Spinal cord (tissue), 10 donors: ENCODE measurements around the gene ATP13A4. TPM values are rescaled to one million over a fixed set of nuclear protein-coding genes. Genes with fewer than 3 reads are reported as not detected.

Experiments
- DNase-seq, 6 donors: peaks; one replicate each; pipeline versions ENCODE4 v3.0.0 to v3.0.0-alpha.2; 2013 to 2015; ENCODE audit warnings: low spot score in 6 of 6, low read depth in 4 of 6
- H3K27ac ChIP-seq: one replicate; pipeline ENCODE4 v1.5.1; 2013; ENCODE audit warnings: low read depth, low read length, control low read depth
- H3K27me3 ChIP-seq: one replicate; pipeline ENCODE4 v1.6.1; 2013; ENCODE audit warnings: low read length; ENCODE audit not compliant: control insufficient read depth, insufficient read depth
- H3K36me3 ChIP-seq: one replicate; pipeline ENCODE4 v1.6.1; 2013; ENCODE audit warnings: low read length; ENCODE audit not compliant: control insufficient read depth, insufficient read depth
- H3K4me1 ChIP-seq: one replicate; pipeline ENCODE4 v1.6.1; 2013; ENCODE audit warnings: low read length; ENCODE audit not compliant: control insufficient read depth, insufficient read depth
- H3K4me3 ChIP-seq: one replicate; pipeline ENCODE4 v1.5.1; 2013; ENCODE audit warnings: low read depth, low read length, control low read depth
- H3K9me3 ChIP-seq: one replicate; pipeline ENCODE4 v1.6.1; 2013; ENCODE audit warnings: low read length; ENCODE audit not compliant: control insufficient read depth, insufficient read depth
- WGBS: methylation state at CpG from one replicate; pipeline ENCODE4 v1.1.5; 2013; ENCODE audit warnings: missing lambda C conversion rate; ENCODE audit not compliant: insufficient coverage; 5-methylcytosine and 5-hydroxymethylcytosine counted together
- long read RNA-seq, 4 donors: transcript quantifications; one replicate each; lab custom pipeline, GENCODE V29; 2026
- polyA plus RNA-seq, 2 donors: library from polyadenylated mRNA; unstranded; fragments of 120-200 nt; gene quantifications; one replicate each; pipeline ENCODE4 v1.2.1, GENCODE V29; 2013; ENCODE audit not compliant: insufficient read length in 2 of 2
- total RNA-seq, 2 donors: library from RNA; depleted of rRNA in 1 of 2; stranded (reverse); fragments of 120-200 nt in 1 of 2; fragments of >200 nt in 1 of 2; gene quantifications; one replicate each; pipeline versions ENCODE4 v1.2.3 to v1.2.4, GENCODE V29; 2013 to 2014
- donor health status: healthy.

The ATP13A4 gene
- total RNA-seq (10 to 100 TPM; 26.4 to 43.9 TPM), polyA plus RNA-seq (10 to 100 TPM; 45.2 to 53.4 TPM)
- long read RNA-seq, donor 1, partial matches to known transcripts, result 0 of 2 reads
- long read RNA-seq, donor 1, other reads (novel, unspliced or antisense), result 0 of 2 reads
- long read RNA-seq, donor 2, result 0 reads
- long read RNA-seq, donor 3, full-length matches to known transcripts, result 2 of 2 reads
- long read RNA-seq, donor 3, partial matches to known transcripts, result 0 of 2 reads
- long read RNA-seq, donor 3, other reads (novel, unspliced or antisense), result 0 of 2 reads
- long read RNA-seq, donor 4, result 0 reads

GRCh38 chr3:193554811-193555210 lies at the start of gene ATP13A4:
Gene ATP13A4, minus strand, starts transcription at chr3:193554895. Its CDS starts 96 bp downstream, at chr3:193554799.
- Histone ChIP-seq H3K9me3 (no peaks in the 10 kb centered on the region), H3K27ac (peak within 1 kb of the TSS; percentile 79), H3K27me3 (no peaks in the 10 kb centered on the region), H3K4me3 (peak within 1 kb of the TSS; percentile 44), H3K36me3 (no peaks in the 10 kb centered on the region), H3K4me1 (peaks cover 13% of the 10 kb centered on the region)
- 45% methylated on average over 9 of the region's 9 CpGs for WGBS
- DNase-seq, result peak in 3 of 6 donors; percentile 17 to 68 (median 67)

GRCh38 chr3:193599393-193599792 lies 44.7 kb upstream of the ATP13A4 start:
- 100% methylated on average over 1 of the region's 1 CpG for WGBS
- DNase-seq, result no peak
- H3K9me3 ChIP-seq, result no peaks in the 10 kb centered on the region
- no peaks in the 10 kb centered on the region for H3K27me3 ChIP-seq
- H3K4me3 ChIP-seq, result no peak overlapping the region
- peaks cover 2% of the 10 kb centered on the region for H3K4me1 ChIP-seq
- no peaks in the 10 kb centered on the region for H3K36me3 ChIP-seq
- H3K27ac ChIP-seq, result no peak overlapping the region

- Histone ChIP-seq H3K27ac (no peak overlapping the region), H3K4me1 (peaks cover 5% of the 10 kb centered on the region), H3K27me3 (no peaks in the 10 kb centered on the region), H3K4me3 (no peak overlapping the region), H3K9me3 (no peaks in the 10 kb centered on the region), H3K36me3 (no peaks in the 10 kb centered on the region)
- 96% methylated on average over 2 of the region's 2 CpGs for WGBS
- DNase-seq, result no peak
Measured at GRCh38 chr3:193598202-193598601, 43.5 kb upstream of the ATP13A4 start.

GRCh38 chr3:193595939-193596487 lies 41.3 kb upstream of the ATP13A4 start:
- H3K27me3 ChIP-seq, result no peaks in the 10 kb centered on the region

GRCh38 chr3:193594946-193595689 lies 40.4 kb upstream of the ATP13A4 start:
- no peak overlapping the region for H3K27ac ChIP-seq
- peak in 1 of 6 donors; percentile 1 for DNase-seq
- WGBS, result no CpG with 5 or more reads among the region's 1 CpG
- peaks cover 9% of the 10 kb centered on the region for H3K4me1 ChIP-seq
- H3K4me3 ChIP-seq, result no peak overlapping the region
- no peaks in the 10 kb centered on the region for H3K9me3 ChIP-seq
- H3K27me3 ChIP-seq, result no peaks in the 10 kb centered on the region
- H3K36me3 ChIP-seq, result no peaks in the 10 kb centered on the region

More at GRCh38 chr3:193595939-193596487, 41.3 kb upstream of the ATP13A4 start:
- Histone ChIP-seq H3K4me3 (no peak overlapping the region), H3K36me3 (no peaks in the 10 kb centered on the region), H3K9me3 (no peaks in the 10 kb centered on the region), H3K27ac (no peak overlapping the region), H3K4me1 (peaks cover 9% of the 10 kb centered on the region)
- DNase-seq, result no peak
- WGBS, result 90% methylated on average over 2 of the region's 5 CpGs

- H3K4me1 ChIP-seq, result peaks cover 9% of the 10 kb centered on the region
- H3K27ac ChIP-seq, result peak overlapping the region; percentile 63
- H3K27me3 ChIP-seq, result no peaks in the 10 kb centered on the region
- no peaks in the 10 kb centered on the region for H3K9me3 ChIP-seq
- peak overlapping the region; percentile 85 for H3K4me3 ChIP-seq
- peak in 2 of 6 donors; percentile 46 to 48 for DNase-seq
- H3K36me3 ChIP-seq, result no peaks in the 10 kb centered on the region
- 0% methylated on average over 9 of the region's 11 CpGs for WGBS
Measured at GRCh38 chr3:193593668-193594030, 39.0 kb upstream of the ATP13A4 start.

- H3K4me1 ChIP-seq, result peaks cover 9% of the 10 kb centered on the region
- 0% methylated on average over 54 of the region's 55 CpGs for WGBS
- no peaks in the 10 kb centered on the region for H3K36me3 ChIP-seq
- no peaks in the 10 kb centered on the region for H3K9me3 ChIP-seq
- peak within 1 kb of the TSS; percentile 63 for H3K27ac ChIP-seq
- peak within 1 kb of the TSS; percentile 85 for H3K4me3 ChIP-seq
- DNase-seq, result peak; percentile 97 to 100 (median 99)
- H3K27me3 ChIP-seq, result no peaks in the 10 kb centered on the region
Measured at GRCh38 chr3:193592841-193593667, 38.4 kb upstream of the ATP13A4 start, which contains the start of gene OPA1. Gene OPA1, plus strand, starts transcription at chr3:193593208. Its CDS starts 170 bp downstream, at chr3:193593378.

GRCh38 chr3:193590088-193590856 lies 35.6 kb upstream of the ATP13A4 start:
- DNase-seq, result no peak
- Histone ChIP-seq H3K27ac (no peak overlapping the region), H3K4me1 (peaks cover 9% of the 10 kb centered on the region), H3K27me3 (no peaks in the 10 kb centered on the region), H3K4me3 (no peak overlapping the region), H3K9me3 (no peaks in the 10 kb centered on the region), H3K36me3 (no peaks in the 10 kb centered on the region)
- WGBS, result 86% methylated on average over 1 of the region's 6 CpGs
